HG02870 (cell line): ENCODE data around the gene POLDIP2.
A peak's percentile ranks its signal among the peaks of the same experiment; 100 is the strongest.

Source experiments
- ATAC-seq: cut with Tn5 transposase; IDR thresholded peaks from one replicate; pipeline ENCODE4 v1.9.1; 2021; ENCODE audit warnings: mild to moderate bottlenecking, moderate library complexity; ENCODE audit not compliant: unreplicated experiment

Gene POLDIP2, protein sequence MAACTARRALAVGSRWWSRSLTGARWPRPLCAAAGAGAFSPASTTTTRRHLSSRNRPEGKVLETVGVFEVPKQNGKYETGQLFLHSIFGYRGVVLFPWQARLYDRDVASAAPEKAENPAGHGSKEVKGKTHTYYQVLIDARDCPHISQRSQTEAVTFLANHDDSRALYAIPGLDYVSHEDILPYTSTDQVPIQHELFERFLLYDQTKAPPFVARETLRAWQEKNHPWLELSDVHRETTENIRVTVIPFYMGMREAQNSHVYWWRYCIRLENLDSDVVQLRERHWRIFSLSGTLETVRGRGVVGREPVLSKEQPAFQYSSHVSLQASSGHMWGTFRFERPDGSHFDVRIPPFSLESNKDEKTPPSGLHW

DNA sequence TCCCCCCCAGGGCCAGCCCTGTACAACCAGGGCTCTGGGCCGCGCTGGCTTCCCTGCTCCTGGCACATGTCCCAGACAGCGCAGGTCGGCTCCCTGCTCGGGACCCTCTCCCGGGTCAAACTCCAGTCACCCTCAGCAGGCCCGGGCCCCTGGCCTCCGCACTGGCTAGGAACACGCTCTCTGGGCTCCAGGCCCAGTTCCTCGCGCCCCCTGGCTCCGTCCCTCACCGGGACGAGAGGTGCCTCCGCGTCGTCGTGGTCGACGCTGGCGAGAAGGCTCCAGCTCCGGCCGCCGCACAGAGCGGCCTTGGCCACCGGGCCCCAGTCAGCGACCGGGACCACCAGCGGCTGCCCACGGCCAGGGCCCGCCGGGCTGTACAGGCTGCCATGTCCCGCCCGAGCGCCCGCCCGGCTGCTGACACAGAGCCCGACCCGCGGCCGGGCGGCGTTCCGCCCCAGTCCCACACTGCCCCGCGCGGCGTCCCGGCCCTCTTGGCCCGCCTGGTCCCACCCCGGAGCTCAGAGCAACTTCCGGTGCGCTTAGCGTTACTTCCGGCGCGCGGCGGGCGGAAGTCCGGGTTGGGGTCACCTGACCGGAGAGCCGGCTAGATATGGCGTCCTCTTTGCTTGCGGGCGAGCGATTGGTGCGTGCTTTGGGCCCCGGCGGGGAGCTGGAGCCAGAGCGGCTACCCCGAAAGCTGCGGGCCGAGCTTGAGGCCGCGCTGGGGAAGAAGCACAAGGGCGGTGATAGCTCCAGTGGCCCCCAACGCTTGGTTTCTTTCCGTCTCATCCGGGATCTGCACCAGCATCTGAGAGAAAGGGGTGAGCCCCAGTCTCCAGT is at the start of gene POLDIP2:
Gene POLDIP2 (minus strand): TSS at position 467 of the 840 bp plus-strand sequence. CDS start 79 bp downstream, at position 388.
- ATAC-seq: peak; percentile 93

DNA sequence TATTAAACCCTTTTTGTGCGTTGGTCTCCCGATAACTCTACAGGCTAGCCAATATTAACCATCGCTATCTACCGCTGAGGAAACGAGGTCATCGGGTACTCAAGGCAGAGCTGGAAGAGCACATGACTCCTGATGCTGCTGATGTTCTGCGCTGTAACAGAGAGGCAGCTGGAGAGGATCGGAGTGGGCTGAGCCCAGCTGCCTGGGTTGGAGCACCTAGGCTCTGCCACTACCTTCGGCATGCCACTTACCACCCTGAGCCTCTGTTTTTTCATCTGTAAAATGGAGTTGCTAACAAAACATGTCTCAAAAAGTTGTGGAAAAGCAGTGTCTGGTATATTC is 49.1 kb upstream of the POLDIP2 start:
- ATAC-seq: peak; percentile 14

DNA sequence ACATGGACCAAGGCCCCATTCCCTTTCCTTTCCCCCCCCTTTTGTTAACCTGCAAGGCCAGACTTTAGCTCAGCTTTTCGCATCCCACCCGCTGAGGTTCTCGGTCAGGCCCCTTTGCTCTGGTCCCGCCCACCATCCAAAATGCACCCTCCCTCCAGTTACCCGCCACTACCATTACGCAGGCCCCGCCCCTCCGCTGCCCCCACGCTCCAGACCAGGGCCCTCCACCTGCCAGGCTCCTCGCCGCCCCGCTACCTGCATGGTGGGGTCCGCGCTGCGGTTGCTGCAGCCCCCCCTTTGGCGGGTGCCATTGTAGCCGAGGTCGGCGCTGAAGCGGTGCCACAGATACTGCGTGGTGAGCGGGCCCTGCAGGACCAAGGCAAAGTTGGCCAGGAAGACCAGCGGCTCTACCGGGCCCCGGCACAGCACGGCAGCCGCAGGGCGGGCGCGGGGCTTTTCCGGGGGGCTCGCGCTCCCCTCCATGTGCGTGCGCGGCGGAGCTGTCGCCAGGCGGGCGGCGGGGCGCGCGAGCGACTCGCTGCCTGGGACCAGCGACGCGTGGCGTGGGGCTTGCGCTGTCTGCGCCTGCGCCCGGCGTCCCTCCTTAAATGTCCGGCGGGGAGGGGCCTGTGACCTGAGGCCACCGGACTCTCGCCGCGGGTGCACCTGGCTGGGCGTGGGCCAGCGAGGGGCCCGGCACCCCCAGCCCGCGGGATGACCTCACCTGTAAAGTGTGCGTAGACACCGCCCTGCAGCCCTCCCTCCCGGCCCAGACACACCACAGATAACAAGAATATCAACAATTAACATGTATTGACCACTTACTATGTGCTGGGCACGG is 48.5 kb upstream of the POLDIP2 start, which contains the start of gene SLC46A1:
Gene SLC46A1 (minus strand): TSS at position 581 of the 841 bp plus-strand sequence. CDS start 98 bp downstream, at position 483.
- ATAC-seq: peak; percentile 63

DNA sequence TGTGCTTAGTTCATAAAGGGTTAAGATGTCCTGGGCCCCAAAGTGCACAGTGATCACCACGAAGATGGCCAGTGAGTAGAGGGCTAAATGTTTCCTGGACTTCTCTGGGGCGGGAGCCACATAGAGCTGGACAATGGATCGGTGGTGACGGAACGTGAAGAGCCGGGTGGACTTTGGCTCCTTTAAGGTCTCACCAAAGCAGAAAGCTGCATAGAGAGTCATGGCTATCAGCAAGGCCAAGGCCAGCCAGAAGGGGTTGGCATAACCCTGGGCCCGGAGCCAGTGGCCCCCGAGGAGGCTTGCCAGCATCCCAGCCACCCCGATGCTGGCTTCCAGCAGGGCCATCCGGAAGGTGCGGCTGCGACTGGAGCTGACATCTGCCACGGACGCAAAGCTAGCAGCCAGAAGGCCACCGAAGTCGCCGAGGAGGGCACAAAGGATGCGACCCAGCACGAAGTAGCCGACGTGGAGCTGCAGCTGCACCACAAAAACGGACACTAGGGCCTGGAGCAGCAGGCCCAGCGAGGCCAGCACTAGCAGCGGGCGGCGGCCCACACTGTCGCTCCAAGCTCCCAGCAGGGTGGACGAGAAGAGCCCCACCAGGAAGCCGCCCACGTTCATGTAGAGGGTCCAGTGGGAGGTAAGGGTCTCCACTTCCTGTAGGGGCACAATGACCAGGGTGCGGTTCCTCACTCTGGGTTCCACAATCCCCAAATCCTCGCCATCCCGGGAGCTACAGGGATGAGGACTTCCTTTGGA is 47.7 kb upstream of the POLDIP2 start:
- ATAC-seq: no peak

DNA sequence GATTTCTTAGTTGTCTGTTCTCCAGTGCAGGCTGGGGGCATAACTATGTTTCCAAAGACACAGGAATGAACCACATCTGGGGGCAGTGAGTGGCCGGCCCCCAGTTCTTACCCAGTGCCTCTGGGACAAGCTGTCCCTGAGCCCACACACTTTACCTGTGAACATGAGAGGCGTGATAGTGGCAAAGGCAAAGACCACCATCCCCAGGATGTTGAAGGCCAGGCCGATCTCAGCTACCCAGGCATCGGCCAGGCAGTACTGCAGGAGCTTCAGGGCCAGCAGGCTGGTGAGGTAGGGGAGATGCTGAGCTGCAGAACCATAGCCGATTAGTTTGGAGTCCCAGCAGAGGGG is 47.1 kb upstream of the POLDIP2 start:
- no peak for ATAC-seq

DNA sequence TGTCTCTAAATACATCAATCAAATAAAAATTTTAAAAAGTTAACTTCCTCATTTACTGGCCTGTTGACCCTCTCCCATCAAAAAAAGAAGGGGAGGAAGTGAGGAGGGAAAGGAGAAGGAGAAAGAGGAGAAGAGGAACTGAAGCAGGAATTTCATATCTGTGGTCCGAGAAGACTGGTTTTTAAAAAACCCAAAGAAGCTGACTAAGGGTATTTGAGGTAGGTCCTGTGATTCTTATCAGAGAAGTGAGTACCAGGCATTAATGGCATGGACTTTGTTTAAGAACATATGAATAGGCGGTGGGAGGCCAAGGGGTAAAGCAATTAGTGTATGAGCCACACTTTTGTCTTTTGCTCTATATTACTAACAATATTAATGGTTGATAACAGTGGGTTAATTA is 46.7 kb upstream of the POLDIP2 start:
- no peak for ATAC-seq

DNA sequence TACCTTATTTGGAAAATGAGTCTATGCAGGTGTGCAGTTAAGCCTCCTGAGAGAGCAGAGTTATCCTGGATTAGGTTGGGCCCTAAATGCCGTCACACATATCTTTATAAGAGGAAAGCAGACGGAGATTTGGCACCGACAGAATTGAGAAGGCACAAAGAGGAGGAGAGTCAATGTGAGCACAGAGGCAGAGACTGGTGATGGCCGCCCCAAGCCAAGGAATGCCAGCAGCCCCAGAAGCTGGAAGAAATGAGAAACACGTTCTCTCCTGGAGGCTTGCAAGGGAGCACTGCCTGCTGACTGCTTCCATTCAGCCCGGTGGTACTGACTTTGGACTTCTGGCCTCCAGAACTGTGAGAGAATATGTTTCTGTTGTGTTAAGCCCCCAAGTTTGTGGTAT is 45.5 kb upstream of the POLDIP2 start:
- ATAC-seq: no peak

DNA sequence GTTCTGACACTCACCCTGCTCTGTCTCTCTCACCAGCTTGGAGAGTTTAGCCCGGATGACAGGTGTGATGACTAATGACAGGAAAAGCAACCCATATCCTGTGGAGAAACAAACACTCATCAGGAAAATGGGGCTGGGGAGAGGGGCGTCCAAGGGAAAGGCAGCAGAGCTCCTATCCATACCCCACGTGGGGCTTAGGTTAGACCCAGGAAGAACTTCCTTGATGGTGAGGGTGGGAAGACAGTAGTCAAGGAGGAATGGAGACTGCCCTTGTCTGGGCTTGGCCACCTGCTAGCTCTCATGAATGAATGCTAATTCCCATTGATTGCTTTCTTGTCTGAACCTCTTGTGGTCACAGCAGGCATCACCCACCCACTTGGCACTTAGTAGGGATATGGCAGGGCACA is 44.9 kb upstream of the POLDIP2 start:
- no peak for ATAC-seq

DNA sequence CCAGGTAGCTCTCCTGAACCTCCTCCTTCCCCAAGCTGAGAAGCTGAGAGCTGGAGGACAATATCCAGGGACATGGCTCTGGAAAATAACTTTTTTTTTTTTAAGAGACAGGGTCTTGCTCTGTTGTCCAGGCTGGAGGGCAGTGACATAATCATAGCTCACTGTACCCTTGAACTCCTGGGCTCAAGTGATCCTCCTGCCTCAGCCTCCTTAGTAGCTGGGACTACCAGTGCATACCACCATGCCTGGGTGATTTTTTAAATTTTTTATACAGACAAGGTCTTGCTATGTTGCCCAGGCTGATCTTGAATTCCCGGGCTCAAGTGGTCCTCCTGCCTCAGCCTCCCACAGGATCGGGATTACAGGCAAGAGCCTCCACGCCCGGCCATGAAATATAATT is 42.5 kb upstream of the POLDIP2 start:
- ATAC-seq: no peak

DNA sequence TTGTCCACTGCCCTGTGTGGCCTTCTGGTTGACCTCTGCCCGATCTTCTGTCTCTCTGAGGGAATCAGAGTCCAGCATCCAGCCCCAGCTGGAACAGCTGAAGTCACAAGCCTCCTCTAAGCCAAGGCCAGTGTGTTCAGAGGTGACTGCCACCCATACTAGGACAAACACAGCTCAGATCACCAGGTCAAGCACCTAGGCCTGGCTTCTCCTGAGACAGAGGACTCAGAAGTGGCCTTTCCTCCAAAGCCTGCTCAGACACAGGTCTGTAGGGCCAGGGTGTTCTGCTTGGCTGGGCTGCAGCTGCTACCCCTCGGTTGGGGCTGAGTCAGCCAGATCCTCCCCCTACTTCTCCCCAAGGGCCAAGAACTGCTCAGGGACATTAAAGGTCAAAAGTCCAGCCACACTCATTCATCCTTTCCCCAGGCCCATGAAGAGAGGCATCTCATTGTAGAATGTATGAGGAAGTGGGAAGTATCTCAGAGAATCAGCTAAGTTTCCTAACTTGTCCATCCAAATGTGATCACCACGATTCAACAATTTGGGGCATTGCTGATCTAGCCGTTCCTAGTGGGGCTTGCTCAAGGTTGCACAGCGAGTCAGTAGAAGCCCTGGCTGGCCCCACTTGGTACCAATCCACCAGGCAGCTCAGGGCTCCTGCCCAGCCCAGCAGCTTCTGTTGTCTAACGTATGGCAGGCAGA is 41.1 kb upstream of the POLDIP2 start:
- ATAC-seq: no peak

DNA sequence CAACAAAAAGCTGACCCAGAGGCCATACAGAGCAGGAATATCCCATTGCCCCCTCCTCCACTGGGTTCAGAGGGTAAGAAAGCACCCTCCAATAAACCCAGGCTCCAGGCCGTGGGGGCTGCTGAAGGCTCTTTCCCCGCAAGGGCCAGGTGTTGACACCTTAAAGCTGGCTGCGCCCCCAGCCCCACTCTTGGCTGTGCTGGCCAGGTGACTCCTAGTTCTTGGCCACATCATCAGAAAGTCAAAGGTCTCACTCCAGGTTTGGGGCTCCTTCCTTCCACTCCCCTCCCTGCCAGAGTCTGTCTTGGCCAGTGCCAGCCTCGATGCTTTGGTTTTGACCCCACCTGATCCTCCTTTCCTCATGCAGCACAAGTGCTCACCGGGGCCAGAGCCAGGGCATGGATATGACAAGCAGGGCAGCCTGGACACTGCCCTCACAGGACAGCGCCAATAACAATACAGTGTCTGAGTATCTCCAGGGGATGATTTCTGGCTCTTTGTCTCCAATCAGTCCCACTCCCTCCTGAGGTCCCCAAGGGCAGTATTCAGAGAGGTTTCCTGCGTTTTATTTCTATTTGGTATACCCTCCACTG is 40.5 kb upstream of the POLDIP2 start:
- ATAC-seq: no peak

DNA sequence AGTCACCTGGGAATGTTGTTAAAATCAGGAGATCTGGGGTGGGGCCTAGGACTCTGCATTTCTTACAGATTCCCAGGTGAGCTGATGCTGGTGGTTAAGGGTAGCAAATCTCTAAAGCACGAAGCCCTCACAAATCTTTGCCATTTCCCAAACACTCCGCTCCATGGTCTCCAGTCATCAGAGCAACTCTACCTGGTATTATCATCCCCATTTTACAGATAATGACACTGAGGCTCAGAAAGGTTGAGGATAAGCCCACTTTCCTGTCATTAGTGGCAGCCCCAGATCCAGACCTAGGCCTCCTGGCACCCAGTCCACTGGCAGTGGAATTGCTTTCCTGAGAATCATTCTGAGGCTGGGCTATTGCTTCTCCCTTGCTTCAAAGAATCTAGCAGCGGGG is 39.9 kb upstream of the POLDIP2 start:
- ATAC-seq: no peak

DNA sequence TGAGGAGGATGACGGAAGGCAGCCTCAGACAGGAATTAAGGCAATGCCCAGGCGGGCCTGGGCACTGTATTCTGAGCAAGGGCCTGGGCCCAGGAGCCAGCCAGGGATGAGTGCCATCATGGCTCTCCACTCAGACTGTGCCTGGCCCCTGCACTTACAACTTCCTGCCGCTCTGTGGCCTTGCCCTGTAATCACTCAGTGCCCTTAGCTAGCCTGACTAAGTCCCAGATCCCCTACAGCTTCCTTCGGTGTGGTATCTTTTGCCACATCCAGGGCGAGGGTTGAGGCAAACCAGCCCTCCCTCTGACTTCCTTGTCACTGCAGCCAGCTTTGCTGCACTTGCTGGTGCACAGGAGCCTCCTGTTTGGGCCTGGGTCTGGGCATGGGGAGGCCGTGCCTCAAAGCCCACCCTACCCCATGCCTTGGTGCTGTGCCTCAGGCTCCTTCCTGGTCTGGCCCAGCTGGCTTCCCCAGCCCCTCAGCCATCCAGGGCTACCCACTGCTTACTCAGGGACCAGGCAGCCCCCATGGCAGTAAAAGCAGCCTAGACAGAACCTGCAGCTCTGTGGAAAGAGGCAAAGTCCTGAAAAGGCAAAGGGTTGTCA is 39.4 kb upstream of the POLDIP2 start:
- ATAC-seq: no peak

DNA sequence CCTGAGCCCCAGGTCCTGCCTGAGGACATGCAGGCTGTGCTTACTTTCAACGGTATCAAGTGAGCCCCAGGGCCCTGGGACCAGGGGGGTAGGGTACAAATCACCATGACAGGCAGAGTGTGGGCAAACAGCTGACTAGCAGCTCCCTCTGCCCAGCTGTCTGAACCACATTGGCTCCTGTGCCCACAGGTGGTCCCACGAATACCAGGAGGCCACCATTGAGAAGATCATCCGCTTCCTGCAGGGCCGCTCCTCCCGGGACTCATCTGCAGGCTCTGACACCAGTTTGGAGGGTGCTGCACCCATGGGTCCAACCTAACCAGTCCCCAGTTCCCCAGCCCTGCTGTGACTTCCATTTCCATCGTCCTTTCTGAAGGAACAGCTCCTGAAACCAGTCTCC is 38.6 kb upstream of the POLDIP2 start:
- ATAC-seq: no peak

DNA sequence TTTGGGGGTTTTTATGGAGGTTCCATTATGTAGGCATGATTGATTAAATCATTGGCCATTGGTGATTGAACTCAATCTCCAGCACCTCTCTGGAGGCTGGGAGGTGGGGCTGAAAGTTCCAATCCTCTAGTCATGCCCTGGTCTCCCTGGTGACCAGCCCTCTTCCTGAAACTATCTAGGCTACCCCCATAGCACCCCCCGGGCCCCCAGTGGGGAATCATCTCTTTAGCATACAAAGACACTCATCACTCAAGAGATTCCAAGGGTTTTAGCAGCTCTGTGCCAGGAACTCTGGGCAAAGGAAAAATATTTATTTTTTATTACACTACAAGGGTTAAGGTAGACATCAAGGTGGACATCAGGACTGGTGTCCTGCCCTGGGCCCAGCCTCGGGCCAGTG is 38.1 kb upstream of the POLDIP2 start:
- no peak for ATAC-seq

DNA sequence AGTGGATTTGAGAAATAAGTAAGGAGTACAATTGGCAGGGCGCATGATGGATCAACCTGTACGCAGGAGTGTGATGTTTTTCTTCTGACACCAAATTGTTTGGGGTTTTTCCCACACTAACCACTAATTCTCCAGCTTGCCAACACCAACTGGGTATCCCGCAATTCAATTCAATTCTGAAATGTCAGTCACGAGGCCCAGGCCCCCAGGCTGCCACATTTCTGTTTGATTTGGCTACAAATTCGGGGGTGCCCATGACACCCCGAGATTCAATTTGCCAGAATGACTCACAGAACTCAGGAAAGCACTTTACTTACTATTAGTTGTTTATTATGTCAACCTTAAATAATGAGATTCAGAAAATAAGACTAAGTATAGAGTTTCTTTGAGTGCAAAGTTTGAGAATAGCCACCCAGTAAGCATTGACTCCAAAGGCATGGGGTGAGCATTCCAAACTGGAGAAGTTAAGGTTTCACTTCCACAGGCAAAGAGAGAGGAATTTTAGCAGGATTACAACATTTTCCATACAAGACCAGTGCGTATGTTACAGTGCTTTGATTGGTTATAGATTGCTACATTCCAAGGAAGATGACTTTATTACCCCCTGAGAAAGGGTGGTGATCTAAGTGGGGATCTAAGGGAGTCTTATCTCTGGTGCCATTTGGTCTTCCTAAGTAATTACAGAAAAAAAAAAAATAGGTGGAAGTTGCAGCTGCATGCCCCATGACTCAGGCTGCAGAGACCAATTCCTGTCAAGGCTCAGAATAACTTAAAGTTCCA is 37.2 kb upstream of the POLDIP2 start:
- no peak for ATAC-seq

DNA sequence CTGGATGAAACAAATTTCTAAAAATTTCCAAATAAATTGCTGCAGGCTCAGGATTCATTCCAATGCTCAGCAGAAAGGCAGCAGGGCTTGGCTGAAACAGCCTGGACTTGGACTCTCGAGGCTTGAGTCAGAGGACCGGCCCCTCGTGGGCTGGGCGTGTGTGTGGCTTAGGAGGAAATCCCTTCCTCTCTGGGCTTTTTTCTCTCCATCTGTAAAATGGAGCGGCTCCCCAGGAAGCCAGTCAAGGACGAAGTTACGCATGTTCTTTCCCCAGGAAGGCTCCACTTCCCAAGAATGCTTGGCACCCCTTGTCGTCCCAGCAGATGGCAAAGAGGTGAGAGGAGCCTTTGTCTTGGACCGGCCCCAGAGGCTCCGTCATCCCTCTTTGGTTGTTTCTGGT is 35.2 kb upstream of the POLDIP2 start:
- ATAC-seq: no peak

DNA sequence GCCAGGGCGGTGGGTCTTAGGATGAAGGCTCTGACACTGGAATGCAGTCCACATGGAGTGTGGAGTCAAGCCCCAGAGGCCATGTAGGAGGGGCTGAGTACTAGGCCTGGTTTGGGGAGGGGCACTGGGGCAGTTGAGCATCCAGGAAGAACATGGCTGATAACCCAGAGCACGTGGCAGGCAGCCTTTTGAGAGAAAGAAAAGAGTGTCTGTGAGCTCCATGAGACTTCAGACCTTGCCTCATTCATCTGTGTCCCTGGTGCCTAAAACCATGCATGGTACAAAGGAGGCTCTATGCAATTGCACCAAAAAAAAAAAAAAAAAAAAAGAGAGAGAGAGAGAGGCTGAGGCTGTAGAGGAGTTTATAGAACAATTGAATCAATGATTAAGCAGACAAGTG is 34.1 kb upstream of the POLDIP2 start:
- no peak for ATAC-seq
